ENCODE measurements around the gene PEX11A. TPM values are rescaled to one million over a fixed set of nuclear protein-coding genes. Genes with fewer than 3 reads are reported as not detected.

PEX11A gene
- total RNA-seq, 1 experiment from 2014 or later: 1.3 TPM

DNA sequence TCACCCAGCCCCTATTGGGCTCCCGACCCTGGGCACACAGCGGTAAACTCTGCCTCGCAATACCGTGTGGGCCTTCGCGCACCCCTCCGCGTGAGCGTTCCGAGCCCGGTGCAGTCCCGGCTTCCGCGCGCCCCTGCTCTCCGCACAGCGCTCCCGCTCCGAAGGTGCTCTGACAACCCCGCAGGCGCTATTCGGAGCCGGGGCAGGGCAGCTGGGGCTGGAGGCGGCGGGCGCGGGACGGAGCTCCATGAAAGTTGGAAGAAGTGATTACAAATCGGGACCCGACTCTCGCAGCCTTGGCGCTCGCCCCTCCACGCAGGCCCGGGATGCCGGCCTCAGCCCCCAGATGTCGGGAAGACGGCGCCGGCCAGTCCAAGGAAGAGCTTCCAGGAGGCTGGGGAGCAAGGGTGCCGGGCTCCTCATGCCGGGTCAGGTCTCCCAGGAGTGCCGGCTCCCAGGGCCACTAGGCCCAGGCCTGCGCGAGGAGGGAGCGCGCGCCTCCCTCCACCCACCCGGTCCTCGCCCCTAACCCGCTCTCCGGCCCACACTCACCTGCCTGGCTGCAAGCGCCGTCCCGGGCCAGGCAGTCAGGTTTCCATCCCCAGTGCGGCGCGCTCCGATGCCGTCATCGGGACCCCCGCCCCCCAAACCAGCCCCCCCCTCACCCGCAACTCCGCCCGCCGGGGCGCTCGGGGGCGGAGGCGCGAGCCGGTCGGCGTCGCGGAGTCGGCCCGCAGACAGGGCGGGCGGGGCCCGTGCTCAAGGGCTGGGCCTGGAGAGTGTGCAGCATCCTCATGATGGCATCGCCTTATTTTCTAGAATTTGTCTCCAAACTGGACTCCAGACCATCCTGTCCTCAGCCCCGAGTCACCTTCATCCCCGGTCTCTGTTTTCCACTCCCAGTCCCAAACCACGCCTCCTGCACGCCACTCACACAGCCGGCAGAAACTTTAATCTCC is 35.4 kb downstream of the PEX11A start, which contains the start of gene KIF7:
Gene KIF7 (minus strand): TSS at position 621 of the 959 bp plus-strand sequence. CDS start 2,537 bp downstream, outside the sequence.
- H2BK12ac ChIP-seq (ENCODE audit: insufficient read length, low read depth, low read length): no peak within 1 kb of the TSS
- Mint-ChIP-seq H3K4me1 (peaks cover 6 to 12% of the 10 kb centered on the region in 2 experiments), H3K4me3 (peak within 1 kb of the TSS; percentile 88 to 95), H3K36me3 (ENCODE audit: insufficient read depth in 1 of 3, low read depth in 3 of 3) (peaks cover 7 to 21% (median 14%) of the 10 kb centered on the region in 3 experiments), H3K27me3 (ENCODE audit: low read depth) (peaks cover 26% of the 10 kb centered on the region), H3K27ac (peak within 1 kb of the TSS in 2 of 3 experiments; percentile 78 to 84; a peak in 1 of 7 replicates), H3K9me3 (no peaks in the 10 kb centered on the region)
- H3K14ac ChIP-seq (ENCODE audit: insufficient read depth, low read length): peak within 1 kb of the TSS; percentile 27; the same call in 1 of the 2 replicates
- peaks cover 6% of the 10 kb centered on the region for H3K23me2 ChIP-seq (ENCODE audit: insufficient read length, low read depth, low read length, poor library complexity, severe bottlenecking)
- H3K27me3 ChIP-seq (ENCODE audit: insufficient read depth, low read length): no peaks in the 10 kb centered on the region
- no peak within 1 kb of the TSS for H2BK20ac ChIP-seq (ENCODE audit: low read depth, low read length, poor library complexity, severe bottlenecking)
- H2BK5ac ChIP-seq (ENCODE audit: insufficient read length, low read length): no peak within 1 kb of the TSS
- H2AK5ac ChIP-seq (ENCODE audit: insufficient read length, low read length): no peak within 1 kb of the TSS
- no peaks in the 10 kb centered on the region for H3K4me1 ChIP-seq (ENCODE audit: insufficient read depth, low read length)
- no peak within 1 kb of the TSS for H3K27ac ChIP-seq (ENCODE audit: insufficient read length, low read depth, low read length)
- H3K4ac ChIP-seq (ENCODE audit: low read depth, low read length): no peak within 1 kb of the TSS
- no peaks in the 10 kb centered on the region; the same call in 1 of the 2 replicates for H3K79me2 ChIP-seq (ENCODE audit: insufficient read depth, low read length)
- H3K18ac ChIP-seq (ENCODE audit: insufficient read length, low read depth, low read length): no peak within 1 kb of the TSS
- WGBS (ENCODE audit: extremely low coverage, insufficient read length, low lambda C conversion rate): no CpG with 5 or more reads among the region's 87 CpGs
- H3K9me3 ChIP-seq (ENCODE audit: control insufficient read depth, low read depth, low read length): no peaks in the 10 kb centered on the region
- H4K20me1 ChIP-seq (ENCODE audit: control insufficient read depth, insufficient read depth, insufficient read length): no peaks in the 10 kb centered on the region
- H3K79me1 ChIP-seq (ENCODE audit: insufficient read depth, low read depth, low read length, poor library complexity, severe bottlenecking): no peaks in the 10 kb centered on the region
- no peak within 1 kb of the TSS for H4K5ac ChIP-seq (ENCODE audit: insufficient read length, low read depth, low read length)
- H2BK15ac ChIP-seq (ENCODE audit: low read depth, low read length): no peak within 1 kb of the TSS
- H3T11ph ChIP-seq (ENCODE audit: low read length): no peak within 1 kb of the TSS
- peak; percentile 84 for DNase-seq
- peak within 1 kb of the TSS; percentile 94 for H3K4me2 ChIP-seq (ENCODE audit: insufficient read depth, insufficient read length, low read length)
- H2BK120ac ChIP-seq (ENCODE audit: low read depth, low read length, poor library complexity, severe bottlenecking): no peak within 1 kb of the TSS
- no peak within 1 kb of the TSS for H3K56ac ChIP-seq (ENCODE audit: insufficient read length, low read depth, low read length)
- H3K9ac ChIP-seq (ENCODE audit: extremely low read depth, insufficient read length, low read length): peak within 1 kb of the TSS; percentile 66
- TF ChIP-seq, protein P1, sequence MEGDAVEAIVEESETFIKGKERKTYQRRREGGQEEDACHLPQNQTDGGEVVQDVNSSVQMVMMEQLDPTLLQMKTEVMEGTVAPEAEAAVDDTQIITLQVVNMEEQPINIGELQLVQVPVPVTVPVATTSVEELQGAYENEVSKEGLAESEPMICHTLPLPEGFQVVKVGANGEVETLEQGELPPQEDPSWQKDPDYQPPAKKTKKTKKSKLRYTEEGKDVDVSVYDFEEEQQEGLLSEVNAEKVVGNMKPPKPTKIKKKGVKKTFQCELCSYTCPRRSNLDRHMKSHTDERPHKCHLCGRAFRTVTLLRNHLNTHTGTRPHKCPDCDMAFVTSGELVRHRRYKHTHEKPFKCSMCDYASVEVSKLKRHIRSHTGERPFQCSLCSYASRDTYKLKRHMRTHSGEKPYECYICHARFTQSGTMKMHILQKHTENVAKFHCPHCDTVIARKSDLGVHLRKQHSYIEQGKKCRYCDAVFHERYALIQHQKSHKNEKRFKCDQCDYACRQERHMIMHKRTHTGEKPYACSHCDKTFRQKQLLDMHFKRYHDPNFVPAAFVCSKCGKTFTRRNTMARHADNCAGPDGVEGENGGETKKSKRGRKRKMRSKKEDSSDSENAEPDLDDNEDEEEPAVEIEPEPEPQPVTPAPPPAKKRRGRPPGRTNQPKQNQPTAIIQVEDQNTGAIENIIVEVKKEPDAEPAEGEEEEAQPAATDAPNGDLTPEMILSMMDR (conservative IDR thresholded peaks at IDR 0.05): no peak
- peak within 1 kb of the TSS; percentile 70 for H2AFZ ChIP-seq (ENCODE audit: low read length)
- no peak within 1 kb of the TSS for H4K8ac ChIP-seq (replicated peaks; ENCODE audit: insufficient read length, low read depth, low read length)
- no peak within 1 kb of the TSS for H4K91ac ChIP-seq (ENCODE audit: insufficient read length, low read depth, low read length)
- H3K23ac ChIP-seq (ENCODE audit: insufficient read length, low read depth, low read length): no peak within 1 kb of the TSS

All from H9 (cell line).